Activated CD8-positive, alpha-beta T cell treated with anti-CD3 and anti-CD28 coated beads for 36 hours (primary cell): Measurements from ENCODE around the gene SHROOM3. TPM values are rescaled to one million over a fixed set of nuclear protein-coding genes. Genes with fewer than 3 reads are reported as not detected.

ENCODE experiments used
- ATAC-seq: fragments of 200-7000 bp; cut with Tn5 transposase; one replicate; pipeline ENCODE4 v1.10.0; 2021; ENCODE audit warnings: mild to moderate bottlenecking, moderate library complexity
- CTCF ChIA-PET: fragments of 350-600 bp; sonication (Branson Sonifier 250); formaldehyde crosslinking; loops from one replicate; lab custom pipeline; 2021; ENCODE audit warnings: antibody characterized with exemption; lab: Charles Lee
- POLR2A ChIA-PET: fragments of 350-600 bp; sonication (Branson Sonifier 250); formaldehyde crosslinking; loops from one replicate; lab custom pipeline; 2021; ENCODE audit warnings: antibody characterized with exemption; lab: Charles Lee
- DNase-seq: peaks from one replicate; pipeline ENCODE4 v3.0.0-alpha.2; 2020
- H3K27ac Mint-ChIP-seq: one replicate; pipeline ENCODE4 v1.8.0; 2021; ENCODE audit warnings: mild to moderate bottlenecking, mixed read lengths
- H3K27me3 Mint-ChIP-seq: one replicate; pipeline ENCODE4 v1.8.0; 2021; ENCODE audit warnings: mixed read lengths
- H3K36me3 Mint-ChIP-seq: one replicate; pipeline ENCODE4 v1.8.0; 2021; ENCODE audit warnings: low read depth, mixed read lengths
- H3K4me1 Mint-ChIP-seq: one replicate; pipeline ENCODE4 v1.8.0; 2021; ENCODE audit warnings: low read depth, mixed read lengths
- H3K4me3 Mint-ChIP-seq: one replicate; pipeline ENCODE4 v1.8.0; 2021; ENCODE audit warnings: mild to moderate bottlenecking, moderate library complexity, mixed read lengths
- H3K9me3 Mint-ChIP-seq: one replicate; pipeline ENCODE4 v1.8.0; 2021; ENCODE audit warnings: mixed read lengths
- CTCF ChIP-seq: fragments of 200-600 bp; IDR thresholded peaks from one replicate; pipeline ENCODE4 v1.8.0; 2022; ENCODE audit warnings: antibody characterized with exemption, mild to moderate bottlenecking
- intact Hi-C: fragments of 100-400 bp; cut with micrococcal nuclease; formaldehyde crosslinking; loops from one replicate; pipeline ENCODE4 v1.10.0; 2022
- total RNA-seq, 2 experiments: library from RNA; stranded (reverse); gene quantifications; one replicate each; pipeline ENCODE4 v1.2.3, GENCODE V29; 2021

SHROOM3 gene
- total RNA-seq, 2 experiments from 2014 or later, result not detected

- intact Hi-C loops, result loop anchor here (10.0 kb wide), 1 partner anchor 318 kb away; the partner anchor contains the start of gene SHROOM3
- DNase-seq (no peak), ATAC-seq (no peak)
- Mint-ChIP-seq H3K27me3 (peaks cover 21% of the 10 kb centered on the region), H3K9me3 (peaks cover 3% of the 10 kb centered on the region), H3K27ac (no peak overlapping the region), H3K4me3 (no peak overlapping the region), H3K36me3 (no peaks in the 10 kb centered on the region), H3K4me1 (no peaks in the 10 kb centered on the region)
- ChIA-PET POLR2A (no interaction called here), CTCF (interaction anchor here (0.6 to 1.1 kb wide), 2 partner anchors 11 to 13 kb away, joined by 3 read pairs; no protein-coding TSS in a partner anchor)
- TF ChIP-seq CTCF, result no peak
Measured at GRCh38 chr4:76752861-76753501, 318.0 kb downstream of the SHROOM3 start.

GRCh38 chr4:76753814-76754213 lies 318.8 kb downstream of the SHROOM3 start:
- Mint-ChIP-seq H3K4me1 (peaks cover 4% of the 10 kb centered on the region), H3K4me3 (no peak overlapping the region), H3K27ac (no peak overlapping the region), H3K27me3 (peaks cover 20% of the 10 kb centered on the region), H3K36me3 (no peaks in the 10 kb centered on the region), H3K9me3 (peaks cover 3% of the 10 kb centered on the region)
- CTCF ChIA-PET, result interaction anchor here (0.6 to 1.1 kb wide), 2 partner anchors 12 to 13 kb away, joined by 3 read pairs; no protein-coding TSS in a partner anchor
- intact Hi-C loops, result loop anchor here (10.0 kb wide), 1 partner anchor 319 kb away; the partner anchor contains the start of gene SHROOM3
- no peak for TF ChIP-seq CTCF
- ATAC-seq (no peak), DNase-seq (no peak)
- POLR2A ChIA-PET, result no interaction called here

GRCh38 chr4:76754439-76754838 lies 319.4 kb downstream of the SHROOM3 start:
- no peaks in the 10 kb centered on the region for H3K36me3 Mint-ChIP-seq
- no peak for ATAC-seq
- peaks cover 16% of the 10 kb centered on the region for H3K27me3 Mint-ChIP-seq
- POLR2A ChIA-PET, result no interaction called here
- intact Hi-C loops, result loop anchor here (10.0 kb wide), 1 partner anchor 320 kb away; the partner anchor contains the start of gene SHROOM3
- H3K27ac Mint-ChIP-seq, result no peak overlapping the region
- CTCF ChIA-PET, result no interaction called here
- H3K9me3 Mint-ChIP-seq, result peaks cover 3% of the 10 kb centered on the region
- no peak overlapping the region for H3K4me3 Mint-ChIP-seq
- TF ChIP-seq CTCF, result no peak
- peaks cover 7% of the 10 kb centered on the region for H3K4me1 Mint-ChIP-seq
- no peak for DNase-seq

- ChIA-PET POLR2A (no interaction called here), CTCF (interaction anchor here (0.8 to 1.0 kb wide), 2 partner anchors 104 to 246 kb away, joined by 3 read pairs; no protein-coding TSS in a partner anchor)
- Mint-ChIP-seq H3K4me1 (peaks cover 9% of the 10 kb centered on the region), H3K36me3 (no peaks in the 10 kb centered on the region), H3K4me3 (no peak overlapping the region), H3K27ac (no peak overlapping the region), H3K9me3 (peaks cover 3% of the 10 kb centered on the region), H3K27me3 (peaks cover 12% of the 10 kb centered on the region)
- TF ChIP-seq CTCF, result no peak
- no peak for ATAC-seq
- no peak for DNase-seq
- intact Hi-C loops, result loop anchor here (2.0 to 10.0 kb wide), 2 partner anchors 19 to 321 kb away; partner anchors contain the start of gene SHROOM3
Measured at GRCh38 chr4:76755756-76756155, 320.7 kb downstream of the SHROOM3 start.

GRCh38 chr4:76756416-76756815 lies 321.4 kb downstream of the SHROOM3 start:
- ATAC-seq (no peak), DNase-seq (no peak)
- peaks cover 3% of the 10 kb centered on the region for H3K9me3 Mint-ChIP-seq
- TF ChIP-seq CTCF, result no peak
- intact Hi-C loops, result loop anchor here (2.0 to 10.0 kb wide), 2 partner anchors 20 to 322 kb away; partner anchors contain the start of gene SHROOM3
- H3K27ac Mint-ChIP-seq, result no peak overlapping the region
- H3K27me3 Mint-ChIP-seq, result peaks cover 14% of the 10 kb centered on the region
- no peak overlapping the region for H3K4me3 Mint-ChIP-seq
- CTCF ChIA-PET, result interaction anchor here (1.0 to 1.7 kb wide), 2 partner anchors 27 to 246 kb away, joined by 3 to 5 read pairs; no protein-coding TSS in a partner anchor
- peaks cover 9% of the 10 kb centered on the region for H3K4me1 Mint-ChIP-seq
- POLR2A ChIA-PET, result no interaction called here
- H3K36me3 Mint-ChIP-seq, result no peaks in the 10 kb centered on the region
